Measurements from ENCODE around the gene RGS13. TPM values are rescaled to one million over a fixed set of nuclear protein-coding genes. Genes with fewer than 3 reads are reported as not detected.

RGS13 gene, protein sequence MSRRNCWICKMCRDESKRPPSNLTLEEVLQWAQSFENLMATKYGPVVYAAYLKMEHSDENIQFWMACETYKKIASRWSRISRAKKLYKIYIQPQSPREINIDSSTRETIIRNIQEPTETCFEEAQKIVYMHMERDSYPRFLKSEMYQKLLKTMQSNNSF
- total RNA-seq, result not detected in 2 replicates
- long read RNA-seq, result 0 reads

GRCh38 chr1:192635939-192636338 lies at the start of gene RGS13:
Gene RGS13, plus strand, starts transcription at chr1:192636147. Its CDS starts 8,188 bp downstream, at chr1:192644335.
- Mint-ChIP-seq H3K27ac (no peak within 1 kb of the TSS), H3K4me1 (ENCODE audit: low read depth) (peaks cover 19% of the 10 kb centered on the region), H3K4me3 (ENCODE audit: low read depth) (no peak within 1 kb of the TSS), H3K27me3 (peaks cover 9% of the 10 kb centered on the region), H3K36me3 (ENCODE audit: insufficient read depth) (no peaks in the 10 kb centered on the region), H3K9me3 (ENCODE audit: low read depth) (no peaks in the 10 kb centered on the region)
- TF ChIP-seq, protein P1, sequence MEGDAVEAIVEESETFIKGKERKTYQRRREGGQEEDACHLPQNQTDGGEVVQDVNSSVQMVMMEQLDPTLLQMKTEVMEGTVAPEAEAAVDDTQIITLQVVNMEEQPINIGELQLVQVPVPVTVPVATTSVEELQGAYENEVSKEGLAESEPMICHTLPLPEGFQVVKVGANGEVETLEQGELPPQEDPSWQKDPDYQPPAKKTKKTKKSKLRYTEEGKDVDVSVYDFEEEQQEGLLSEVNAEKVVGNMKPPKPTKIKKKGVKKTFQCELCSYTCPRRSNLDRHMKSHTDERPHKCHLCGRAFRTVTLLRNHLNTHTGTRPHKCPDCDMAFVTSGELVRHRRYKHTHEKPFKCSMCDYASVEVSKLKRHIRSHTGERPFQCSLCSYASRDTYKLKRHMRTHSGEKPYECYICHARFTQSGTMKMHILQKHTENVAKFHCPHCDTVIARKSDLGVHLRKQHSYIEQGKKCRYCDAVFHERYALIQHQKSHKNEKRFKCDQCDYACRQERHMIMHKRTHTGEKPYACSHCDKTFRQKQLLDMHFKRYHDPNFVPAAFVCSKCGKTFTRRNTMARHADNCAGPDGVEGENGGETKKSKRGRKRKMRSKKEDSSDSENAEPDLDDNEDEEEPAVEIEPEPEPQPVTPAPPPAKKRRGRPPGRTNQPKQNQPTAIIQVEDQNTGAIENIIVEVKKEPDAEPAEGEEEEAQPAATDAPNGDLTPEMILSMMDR (IDR thresholded peaks at IDR 0.05; ENCODE audit: unreplicated experiment), result no peak
- DNase-seq (ENCODE audit: low spot score, unreplicated experiment), result no peak

- no peaks in the 10 kb centered on the region for H3K4me1 Mint-ChIP-seq (ENCODE audit: low read depth)
- H3K36me3 Mint-ChIP-seq (ENCODE audit: insufficient read depth), result no peaks in the 10 kb centered on the region
- H3K27me3 Mint-ChIP-seq, result peaks cover 6% of the 10 kb centered on the region
- DNase-seq (ENCODE audit: low spot score, unreplicated experiment), result no peak
- no peak overlapping the region for H3K27ac Mint-ChIP-seq
- H3K9me3 Mint-ChIP-seq (ENCODE audit: low read depth), result no peaks in the 10 kb centered on the region
- no peak overlapping the region for H3K4me3 Mint-ChIP-seq (ENCODE audit: low read depth)
- TF ChIP-seq, protein P1 (IDR thresholded peaks at IDR 0.05; ENCODE audit: unreplicated experiment), result no peak
These were observed 48.3 kb upstream of the RGS13 start for GRCh38 chr1:192587386-192588266.

GRCh38 chr1:192588546-192588945 lies 47.4 kb upstream of the RGS13 start:
- H3K36me3 Mint-ChIP-seq (ENCODE audit: insufficient read depth), result no peaks in the 10 kb centered on the region
- TF ChIP-seq, protein P1 (IDR thresholded peaks at IDR 0.05; ENCODE audit: unreplicated experiment), result no peak
- H3K27ac Mint-ChIP-seq, result no peak overlapping the region
- peaks cover 6% of the 10 kb centered on the region for H3K27me3 Mint-ChIP-seq
- no peaks in the 10 kb centered on the region for H3K4me1 Mint-ChIP-seq (ENCODE audit: low read depth)
- H3K9me3 Mint-ChIP-seq (ENCODE audit: low read depth), result no peaks in the 10 kb centered on the region
- H3K4me3 Mint-ChIP-seq (ENCODE audit: low read depth), result no peak overlapping the region
- no peak for DNase-seq (ENCODE audit: low spot score, unreplicated experiment)

- Mint-ChIP-seq H3K4me3 (ENCODE audit: low read depth) (no peak overlapping the region), H3K27ac (no peak overlapping the region), H3K27me3 (peaks cover 6% of the 10 kb centered on the region), H3K4me1 (ENCODE audit: low read depth) (peaks cover 5% of the 10 kb centered on the region), H3K9me3 (ENCODE audit: low read depth) (no peaks in the 10 kb centered on the region), H3K36me3 (ENCODE audit: insufficient read depth) (no peaks in the 10 kb centered on the region)
- DNase-seq (ENCODE audit: low spot score, unreplicated experiment), result no peak
- TF ChIP-seq, protein P1 (IDR thresholded peaks at IDR 0.05; ENCODE audit: unreplicated experiment), result no peak
These were observed 46.1 kb upstream of the RGS13 start for GRCh38 chr1:192589813-192590212.

- Mint-ChIP-seq H3K9me3 (ENCODE audit: low read depth) (no peaks in the 10 kb centered on the region), H3K27ac (no peak overlapping the region), H3K27me3 (peaks cover 6% of the 10 kb centered on the region), H3K4me1 (ENCODE audit: low read depth) (peaks cover 6% of the 10 kb centered on the region), H3K4me3 (ENCODE audit: low read depth) (no peak overlapping the region), H3K36me3 (ENCODE audit: insufficient read depth) (no peaks in the 10 kb centered on the region)
- TF ChIP-seq, protein P1 (IDR thresholded peaks at IDR 0.05; ENCODE audit: unreplicated experiment), result no peak
- no peak for DNase-seq (ENCODE audit: low spot score, unreplicated experiment)
These were observed 43.4 kb upstream of the RGS13 start for GRCh38 chr1:192592517-192592916.

Data from progenitor cell of endocrine pancreas (in vitro differentiated cells).